Gastroesophageal sphincter (tissue), 4 donors: ENCODE results near the gene EFNA3. TPM values are rescaled to one million over a fixed set of nuclear protein-coding genes. Genes with fewer than 3 reads are reported as not detected.
A peak's percentile ranks its signal among the peaks of the same experiment; 100 is the strongest.

Source experiments
- ATAC-seq: fragments of 150-250 bp; one replicate; pipeline ENCODE4 v1.9.1; 2016; ENCODE audit warnings: mild to moderate bottlenecking, moderate library complexity
- H3K27ac ChIP-seq, 4 donors: fragments of 200-600 bp; sonication (generic) in 3 of 4; 1 replicate in 3 of 4; 2 replicates in 1 of 4; pipeline ENCODE4 v1.5.1; 2016 to 2019
- H3K27me3 ChIP-seq: fragments of 200-600 bp; sonication (generic); one replicate; pipeline ENCODE4 v1.5.1; 2019
- H3K36me3 ChIP-seq, 2 donors: fragments of 200-600 bp; sonication (generic); one replicate each; pipeline ENCODE4 v1.5.1; 2019; ENCODE audit warnings: control low read depth in 1 of 2
- H3K4me1 ChIP-seq, 3 donors: fragments of 200-600 bp; sonication (generic); 1 replicate in 2 of 3; 2 replicates in 1 of 3; pipeline ENCODE4 v1.5.1; 2016 to 2019; ENCODE audit warnings: control low read depth in 2 of 3
- H3K4me3 ChIP-seq, 2 donors: fragments of 200-600 bp; sonication (generic); one replicate each; pipeline ENCODE4 v1.5.1; 2019; ENCODE audit warnings: mild to moderate bottlenecking in 1 of 2, moderate library complexity in 1 of 2
- H3K9me3 ChIP-seq, 3 donors: fragments of 200-600 bp; sonication (generic); one replicate each; pipeline ENCODE4 v1.5.1; 2017 to 2019; ENCODE audit warnings: control low read depth in 2 of 3
- EP300 ChIP-seq: sonication (generic); formaldehyde crosslinking; IDR thresholded peaks from one replicate; pipeline ENCODE4 v1.6.1; 2017; ENCODE audit warnings: antibody characterized with exemption, mild to moderate bottlenecking
- POLR2A ChIP-seq, 2 donors: fragments of 450-650 bp; IDR thresholded peaks; one replicate each; pipeline ENCODE4 v1.6.1; 2017; ENCODE audit warnings: antibody characterized with exemption in 2 of 2, mild to moderate bottlenecking in 2 of 2, moderate library complexity in 1 of 2
- POLR2AphosphoS5 ChIP-seq: sonication (generic); formaldehyde crosslinking; IDR thresholded peaks from one replicate; pipeline ENCODE4 v1.6.1; 2017; ENCODE audit warnings: antibody characterized with exemption
- WGBS, 2 donors: methylation state at CpG; one replicate each; pipeline ENCODE4 v1.1.5; 2018; ENCODE audit warnings: low coverage in 1 of 2; 5-methylcytosine and 5-hydroxymethylcytosine counted together
- total RNA-seq, 4 donors: library from RNA; depleted of rRNA; stranded (reverse); fragments of >200 nt; gene quantifications; one replicate each; pipeline ENCODE4 v1.1.0, GENCODE V29; 2016
- TF ChIP-seq, protein P1 (sequence below), 4 experiments: fragments of 200-600 bp in 2 of 4; fragments of 450-650 bp in 2 of 4; sonication (generic) in 1 of 4; IDR thresholded peaks; one replicate each; pipeline ENCODE4 v1.5.1; 2017 to 2019; ENCODE audit warnings: antibody characterized with exemption in 4 of 4, mild to moderate bottlenecking in 2 of 4, moderate library complexity in 2 of 4

The EFNA3 gene
- total RNA-seq, 4 donors from 2014 or later = 0.27 to 0.77 TPM; not detected in 2

DNA sequence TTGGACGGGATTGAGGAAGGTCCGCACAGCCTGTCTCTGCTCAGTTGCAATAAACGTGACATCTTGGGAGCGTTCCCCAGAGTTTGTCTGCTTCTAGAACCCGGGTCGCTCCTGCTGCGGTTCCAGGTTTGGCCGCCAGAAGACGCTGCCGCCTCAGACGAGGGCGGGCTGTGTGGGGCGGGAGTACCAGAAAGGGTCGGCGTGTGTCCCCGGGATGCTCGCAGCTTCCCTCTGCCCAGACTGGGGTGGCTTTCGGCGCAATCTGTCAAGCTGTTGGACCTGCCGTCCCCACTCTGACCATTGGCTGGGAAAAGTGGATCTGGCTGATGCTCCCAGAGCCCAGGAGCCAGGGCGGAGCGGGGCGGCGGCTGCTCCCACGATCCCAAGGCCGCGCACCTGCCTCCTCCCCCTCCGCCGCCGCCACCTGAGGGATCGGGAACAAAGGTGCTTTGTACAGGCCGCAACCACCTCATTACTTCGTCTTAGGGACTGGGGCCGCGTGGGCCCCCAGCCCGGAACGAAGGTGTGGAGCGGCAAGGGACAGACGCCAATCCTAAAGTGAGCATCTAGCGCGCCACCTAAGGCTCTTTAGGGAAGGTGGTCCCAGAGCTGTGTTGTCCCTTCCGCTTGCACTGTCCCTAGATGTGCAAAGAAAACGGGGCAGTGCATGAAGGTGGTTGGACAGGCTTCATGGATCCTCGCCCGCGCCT lies 15.8 kb upstream of the EFNA3 start:
- Histone ChIP-seq H3K27ac (peak overlapping the region in 3 of 4 donors; percentile 77 to 85 (median 81)), H3K27me3 (no peaks in the 10 kb centered on the region)
- peak; percentile 38 for ATAC-seq

DNA sequence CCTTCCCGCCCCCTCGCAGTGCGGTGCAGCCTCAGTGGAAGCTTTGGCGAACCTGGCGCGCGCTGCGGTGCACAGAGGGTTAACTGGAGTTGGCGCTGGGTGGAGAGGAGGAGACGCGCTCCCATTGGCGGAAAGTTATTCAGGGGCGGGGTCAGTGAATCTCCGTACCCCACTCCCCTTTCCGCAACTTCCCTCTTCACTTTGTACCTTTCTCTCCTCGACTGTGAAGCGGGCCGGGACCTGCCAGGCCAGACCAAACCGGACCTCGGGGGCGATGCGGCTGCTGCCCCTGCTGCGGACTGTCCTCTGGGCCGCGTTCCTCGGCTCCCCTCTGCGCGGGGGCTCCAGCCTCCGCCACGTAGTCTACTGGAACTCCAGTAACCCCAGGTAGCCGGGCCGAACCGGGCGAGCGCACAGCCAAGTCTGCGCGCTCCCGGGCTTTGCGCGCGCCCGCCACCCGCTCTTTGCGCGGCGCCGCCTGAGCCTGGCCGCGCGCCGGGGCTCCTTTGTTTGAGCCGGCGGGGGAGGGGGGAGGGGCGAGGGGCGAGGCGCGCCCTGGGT lies 15.0 kb upstream of the EFNA3 start, which contains the start of gene EFNA4:
Gene EFNA4 (plus strand): TSS at position 191 of the 561 bp plus-strand sequence. CDS start 84 bp downstream, at position 275.
- ATAC-seq = peak; percentile 88
- peaks cover 0 to 44% of the 10 kb centered on the region in 2 donors for H3K36me3 ChIP-seq
- H3K27ac ChIP-seq = peak within 1 kb of the TSS in 3 of 4 donors; percentile 77 to 85 (median 81)
- 0 to 2% methylated on average over 10 to 13 of the region's 57 CpGs for WGBS, 2 donors
- TF ChIP-seq POLR2AphosphoS5 (peak; percentile 34), EP300 (no peak)
- H3K27me3 ChIP-seq = no peaks in the 10 kb centered on the region
- H3K9me3 ChIP-seq = no peaks in the 10 kb centered on the region
- H3K4me1 ChIP-seq = peaks cover 0 to 47% (median 23%) of the 10 kb centered on the region in 3 donors
- H3K4me3 ChIP-seq = peak within 1 kb of the TSS; percentile 44 to 85

More for the DNA sequence above, 15.8 kb upstream of the EFNA3 start:
- no peak for TF ChIP-seq POLR2A (IDR thresholded peaks at IDR 0.05)
- TF ChIP-seq, protein P1, sequence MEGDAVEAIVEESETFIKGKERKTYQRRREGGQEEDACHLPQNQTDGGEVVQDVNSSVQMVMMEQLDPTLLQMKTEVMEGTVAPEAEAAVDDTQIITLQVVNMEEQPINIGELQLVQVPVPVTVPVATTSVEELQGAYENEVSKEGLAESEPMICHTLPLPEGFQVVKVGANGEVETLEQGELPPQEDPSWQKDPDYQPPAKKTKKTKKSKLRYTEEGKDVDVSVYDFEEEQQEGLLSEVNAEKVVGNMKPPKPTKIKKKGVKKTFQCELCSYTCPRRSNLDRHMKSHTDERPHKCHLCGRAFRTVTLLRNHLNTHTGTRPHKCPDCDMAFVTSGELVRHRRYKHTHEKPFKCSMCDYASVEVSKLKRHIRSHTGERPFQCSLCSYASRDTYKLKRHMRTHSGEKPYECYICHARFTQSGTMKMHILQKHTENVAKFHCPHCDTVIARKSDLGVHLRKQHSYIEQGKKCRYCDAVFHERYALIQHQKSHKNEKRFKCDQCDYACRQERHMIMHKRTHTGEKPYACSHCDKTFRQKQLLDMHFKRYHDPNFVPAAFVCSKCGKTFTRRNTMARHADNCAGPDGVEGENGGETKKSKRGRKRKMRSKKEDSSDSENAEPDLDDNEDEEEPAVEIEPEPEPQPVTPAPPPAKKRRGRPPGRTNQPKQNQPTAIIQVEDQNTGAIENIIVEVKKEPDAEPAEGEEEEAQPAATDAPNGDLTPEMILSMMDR (IDR thresholded peaks at IDR 0.05) = peak in 3 of 4 experiments; percentile 55 to 86 (median 67)
- H3K4me3 ChIP-seq = peak overlapping the region; percentile 44 to 85
- H3K4me1 ChIP-seq = peaks cover 0 to 47% (median 23%) of the 10 kb centered on the region in 3 donors
- WGBS, 2 donors = 6 to 8% methylated on average over 13 to 16 of the region's 46 CpGs
- H3K9me3 ChIP-seq = no peaks in the 10 kb centered on the region
- H3K36me3 ChIP-seq = peaks cover 0 to 50% of the 10 kb centered on the region in 2 donors

DNA sequence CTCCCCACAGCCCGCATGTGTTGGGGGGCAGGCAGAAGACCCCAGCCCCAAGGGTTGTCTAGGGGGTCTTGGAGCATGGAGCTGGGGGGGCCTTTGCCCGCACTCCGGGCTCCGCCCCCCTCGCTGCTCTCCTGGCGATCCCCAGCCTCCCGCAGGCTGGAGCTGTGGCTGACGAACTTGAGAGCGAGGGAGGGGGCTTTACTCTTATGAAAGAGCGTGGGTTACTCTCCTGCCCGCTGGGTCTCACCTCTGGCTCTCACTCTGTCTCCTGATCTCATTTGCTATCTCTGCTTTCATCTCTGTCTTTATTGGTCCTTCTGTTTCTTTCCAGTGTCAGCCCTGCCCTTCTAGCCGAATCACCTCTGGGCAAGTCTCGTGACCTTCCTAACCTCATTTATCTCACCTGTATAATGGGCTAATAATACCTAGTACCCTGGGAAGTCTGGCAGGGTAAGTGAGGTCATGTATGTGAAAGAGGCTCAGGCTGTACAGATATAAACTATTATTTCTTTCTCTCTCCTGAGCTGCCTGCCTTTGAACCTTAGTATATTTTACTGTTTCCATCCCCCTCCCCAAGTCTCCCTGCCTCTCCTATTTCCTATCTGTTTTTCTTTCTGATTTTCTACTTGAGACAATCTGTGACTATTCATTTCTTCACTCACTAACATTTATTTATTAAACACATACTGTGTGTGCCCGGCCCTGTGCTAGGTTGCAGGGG lies 14.4 kb upstream of the EFNA3 start:
- Histone ChIP-seq H3K4me1 (peaks cover 0 to 47% (median 23%) of the 10 kb centered on the region in 3 donors), H3K27me3 (no peaks in the 10 kb centered on the region), H3K9me3 (no peaks in the 10 kb centered on the region), H3K4me3 (peak overlapping the region; percentile 44 to 85), H3K27ac (peak overlapping the region in 3 of 4 donors; percentile 77 to 85 (median 81)), H3K36me3 (peaks cover 0 to 38% of the 10 kb centered on the region in 2 donors)
- no peak for ATAC-seq
- no peak for TF ChIP-seq POLR2A (IDR thresholded peaks at IDR 0.05)
- no peak for TF ChIP-seq POLR2AphosphoS5
- TF ChIP-seq, protein P1 (IDR thresholded peaks at IDR 0.05) = no peak
- TF ChIP-seq EP300 = no peak
- WGBS, 2 donors = 20 to 22% methylated on average over 6 to 8 of the region's 14 CpGs

DNA sequence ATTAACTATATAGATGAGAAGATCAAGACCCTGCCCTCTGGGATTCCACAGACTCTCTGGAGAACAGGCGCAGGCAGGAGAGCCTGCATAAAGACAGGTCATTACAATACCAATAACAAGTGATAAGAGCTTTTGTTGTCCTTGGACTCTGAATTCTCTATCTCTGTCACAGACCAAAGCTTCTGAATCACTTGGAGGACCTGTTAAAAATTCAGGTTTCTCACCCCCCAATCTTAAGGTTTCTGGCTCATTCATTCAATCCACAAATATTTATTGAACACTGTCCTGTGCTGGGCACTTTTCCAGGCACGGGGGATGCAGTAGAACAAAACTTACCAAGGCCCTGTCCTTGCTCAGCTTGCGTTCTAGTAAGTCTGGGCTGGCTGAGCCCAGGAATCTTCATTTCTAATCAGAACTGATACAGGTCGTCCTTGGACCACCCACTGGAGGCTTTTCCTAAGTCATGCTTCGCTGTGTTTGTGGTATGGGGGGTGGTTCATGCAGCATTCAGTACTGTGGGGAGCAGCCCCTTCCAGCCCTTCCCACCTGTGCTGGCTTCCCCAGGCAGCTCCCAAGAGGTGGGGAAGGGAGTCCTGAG lies 13.7 kb upstream of the EFNA3 start:
- ATAC-seq = no peak
- H3K9me3 ChIP-seq = no peaks in the 10 kb centered on the region
- H3K27me3 ChIP-seq = no peaks in the 10 kb centered on the region
- no peak overlapping the region for H3K4me3 ChIP-seq
- peaks cover 0 to 49% (median 23%) of the 10 kb centered on the region in 3 donors for H3K4me1 ChIP-seq
- H3K36me3 ChIP-seq = peaks cover 0 to 31% of the 10 kb centered on the region in 2 donors
- no peak overlapping the region for H3K27ac ChIP-seq
- WGBS, 2 donors = 73 to 80% methylated on average over 2 to 4 of the region's 5 CpGs
- TF ChIP-seq, protein P1 (IDR thresholded peaks at IDR 0.05) = no peak
- no peak for TF ChIP-seq POLR2A (IDR thresholded peaks at IDR 0.05)

DNA sequence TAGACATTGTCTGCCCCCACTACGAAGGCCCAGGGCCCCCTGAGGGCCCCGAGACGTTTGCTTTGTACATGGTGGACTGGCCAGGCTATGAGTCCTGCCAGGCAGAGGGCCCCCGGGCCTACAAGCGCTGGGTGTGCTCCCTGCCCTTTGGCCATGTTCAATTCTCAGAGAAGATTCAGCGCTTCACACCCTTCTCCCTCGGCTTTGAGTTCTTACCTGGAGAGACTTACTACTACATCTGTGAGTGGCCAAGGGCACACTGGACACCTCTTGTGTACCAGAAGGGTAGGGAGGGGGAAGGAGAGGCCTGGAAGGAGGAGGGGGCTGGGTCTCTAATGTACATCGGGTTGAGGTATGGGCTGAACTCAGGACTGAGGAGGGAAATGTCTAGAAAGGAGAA lies 11.9 kb upstream of the EFNA3 start:
- Histone ChIP-seq H3K4me1 (peaks cover 0 to 53% (median 23%) of the 10 kb centered on the region in 3 donors), H3K4me3 (no peak overlapping the region), H3K27me3 (no peaks in the 10 kb centered on the region), H3K36me3 (peaks cover 0 to 13% of the 10 kb centered on the region in 2 donors), H3K27ac (no peak overlapping the region), H3K9me3 (no peaks in the 10 kb centered on the region)
- 50 to 57% methylated on average over 1 of the region's 8 CpGs for WGBS, 2 donors
- TF ChIP-seq EP300 = no peak
- ATAC-seq = no peak
